Inflammatory macrophage (primary cell): ENCODE results near the gene PLXNB2.

Experiments used
- DNase-seq, 2 donors: peaks; one replicate each; pipeline ENCODE4 v3.0.0-alpha.2; 2020 to 2022

The PLXNB2 gene

DNA sequence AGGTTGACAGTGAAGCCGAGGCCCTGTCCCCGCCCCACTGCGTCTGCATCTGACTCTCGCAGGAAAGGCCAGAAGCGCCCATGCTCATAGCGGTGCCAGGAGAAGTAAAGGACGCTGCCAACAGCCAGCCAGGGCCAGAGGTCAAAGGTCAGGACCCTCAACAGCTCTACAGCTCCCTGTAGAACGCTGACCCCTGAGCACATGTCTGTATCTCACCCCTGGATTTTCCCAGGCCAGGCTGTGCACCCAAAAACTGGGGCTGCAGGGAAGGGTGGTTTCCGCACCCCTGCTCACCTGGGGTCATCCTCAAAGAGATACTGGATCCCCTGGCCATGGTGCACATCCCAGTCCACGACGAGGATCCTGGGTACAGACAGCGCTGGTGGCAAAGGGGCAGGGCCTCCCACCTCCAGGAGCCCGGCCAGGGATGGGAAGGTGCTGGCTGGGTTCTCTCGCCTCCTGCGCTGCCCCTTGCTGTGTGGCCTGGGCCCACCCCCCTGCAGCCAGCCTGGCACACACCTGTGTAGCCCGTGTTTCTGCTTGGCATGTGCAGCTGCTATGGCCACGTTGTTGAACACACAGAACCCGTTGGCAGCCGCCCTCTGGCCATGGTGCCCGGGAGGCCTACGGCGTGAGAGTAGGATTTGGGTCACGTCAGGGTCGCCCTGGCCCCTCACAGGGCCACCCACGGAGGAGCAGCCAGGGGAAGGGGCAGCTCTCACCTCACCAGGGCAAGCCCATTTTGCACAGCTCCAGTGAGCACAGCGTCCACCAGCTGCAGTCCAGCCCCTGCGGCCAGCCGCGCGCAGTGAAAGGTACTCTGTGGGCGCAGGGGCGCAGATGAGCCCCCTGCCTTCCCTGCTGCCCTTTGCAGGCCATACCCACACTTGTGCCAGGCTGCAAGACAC lies 57.9 kb downstream of the PLXNB2 start:
- no peak for DNase-seq

GRCh38 chr22:50248196-50249081 lies 59.0 kb downstream of the PLXNB2 start:
- DNase-seq = no peak

DNA sequence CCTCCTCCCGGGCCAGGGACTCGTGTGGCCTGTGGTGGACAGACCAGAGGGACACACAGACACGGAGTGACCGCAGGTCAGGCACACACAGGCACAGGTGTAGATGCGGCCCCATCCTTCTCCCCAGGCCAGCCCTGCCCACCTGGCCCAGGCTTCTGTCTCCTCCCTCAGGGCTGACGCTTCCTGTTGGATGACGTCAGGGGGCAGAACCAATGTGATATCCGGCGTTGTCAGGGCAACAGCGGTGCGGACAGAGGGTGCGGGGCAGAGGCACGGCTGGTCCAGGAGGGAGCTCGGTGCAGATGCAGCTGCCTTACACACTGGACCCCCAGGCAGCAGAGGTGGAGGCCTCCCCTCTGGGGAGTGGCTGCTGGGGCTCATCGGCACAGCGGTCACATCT lies 59.7 kb downstream of the PLXNB2 start:
- DNase-seq = peak in 1 of 2 donors; percentile 15

DNA sequence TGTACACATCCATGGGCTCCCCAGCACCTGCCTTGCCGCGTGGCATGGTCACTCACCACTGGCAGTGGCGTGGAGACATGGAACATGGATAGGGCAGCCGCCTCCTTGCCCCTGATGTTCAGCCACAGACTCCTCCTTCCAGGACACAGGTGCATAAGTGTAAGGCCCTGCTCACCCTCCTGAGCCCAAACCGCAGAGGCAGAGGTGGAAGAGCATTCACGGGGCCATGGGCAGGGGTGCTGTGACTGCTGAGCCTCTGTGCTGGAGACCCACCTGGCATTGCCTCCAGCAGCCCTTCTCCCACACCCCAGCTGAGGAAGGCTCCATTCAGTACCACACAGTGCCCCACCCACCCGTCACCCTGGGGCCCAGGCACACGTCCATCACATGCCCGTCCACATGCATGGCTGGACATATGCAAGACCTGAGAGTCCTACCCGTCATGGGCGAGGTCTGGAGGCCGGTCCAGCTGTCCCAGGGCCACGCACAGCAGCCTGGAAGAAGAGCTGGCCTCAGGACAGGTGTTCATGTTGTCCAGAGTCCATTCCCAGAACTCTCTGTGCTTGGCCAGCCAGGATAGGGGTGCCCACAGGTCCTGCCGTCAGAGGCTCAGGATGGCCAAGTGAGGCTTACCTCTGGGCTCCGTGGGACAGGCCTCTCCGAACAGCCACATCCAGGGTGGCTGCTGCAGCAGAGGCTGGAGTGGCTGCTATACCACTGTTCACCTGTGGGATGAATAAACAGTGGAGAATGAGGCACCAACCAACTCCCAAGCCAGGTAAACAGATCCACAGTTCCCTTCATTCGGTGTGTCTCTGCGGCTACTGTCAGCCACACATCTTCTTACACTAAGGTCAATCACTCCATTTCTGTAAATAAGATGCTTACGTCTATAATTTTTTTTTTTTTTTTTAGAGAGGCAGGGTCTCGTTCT lies 60.9 kb downstream of the PLXNB2 start:
- no peak for DNase-seq

GRCh38 chr22:50245214-50246072 lies 62.0 kb downstream of the PLXNB2 start:
- DNase-seq = no peak

DNA sequence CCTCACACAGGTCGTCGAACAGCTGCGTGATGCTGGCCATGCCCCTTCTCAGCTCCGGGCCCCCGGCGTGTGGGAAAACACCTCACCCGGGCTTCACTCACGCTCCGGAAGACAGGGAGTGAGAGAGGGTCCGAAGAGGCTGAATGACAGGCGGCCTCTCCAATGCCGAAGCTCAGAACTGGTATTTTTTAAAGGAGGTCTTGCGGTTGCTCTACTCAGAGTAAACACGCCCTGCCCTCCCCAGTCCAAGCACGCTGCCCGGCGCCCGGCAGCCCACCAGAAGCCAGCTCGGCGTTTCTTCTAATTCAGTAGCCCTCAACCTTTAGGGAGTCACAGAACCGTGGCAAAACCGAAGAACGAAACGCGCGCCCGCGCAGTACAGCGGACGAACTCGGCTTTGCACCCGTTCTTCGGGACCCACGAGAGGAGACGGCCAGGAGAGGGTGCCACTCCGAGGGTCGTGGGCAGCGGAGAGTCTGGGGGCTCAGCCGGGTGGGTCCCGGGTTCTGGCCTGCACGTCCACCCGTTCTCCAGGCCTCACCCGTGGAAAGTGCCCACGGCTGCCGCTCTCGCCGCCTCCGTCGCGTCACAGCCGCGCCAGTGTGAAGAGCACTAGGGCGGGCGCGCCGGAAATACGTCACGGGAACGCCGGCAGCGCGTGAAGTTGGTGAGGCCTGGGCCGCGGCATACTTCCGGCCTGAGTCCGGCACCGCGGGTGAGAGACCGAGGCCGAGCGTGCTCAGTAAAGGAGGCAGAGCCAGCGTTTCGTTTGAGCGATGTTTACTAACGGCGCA lies 62.8 kb downstream of the PLXNB2 start, which contains the start of gene TUBGCP6:
TUBGCP6 (minus strand) TSS at position 604 of the 794 bp plus-strand sequence; CDS start at position 40, 564 bp downstream.
- DNase-seq = peak; percentile 93 to 95

GRCh38 chr22:50243685-50244419 lies 63.6 kb downstream of the PLXNB2 start:
- peak; percentile 1 to 9 for DNase-seq

DNA sequence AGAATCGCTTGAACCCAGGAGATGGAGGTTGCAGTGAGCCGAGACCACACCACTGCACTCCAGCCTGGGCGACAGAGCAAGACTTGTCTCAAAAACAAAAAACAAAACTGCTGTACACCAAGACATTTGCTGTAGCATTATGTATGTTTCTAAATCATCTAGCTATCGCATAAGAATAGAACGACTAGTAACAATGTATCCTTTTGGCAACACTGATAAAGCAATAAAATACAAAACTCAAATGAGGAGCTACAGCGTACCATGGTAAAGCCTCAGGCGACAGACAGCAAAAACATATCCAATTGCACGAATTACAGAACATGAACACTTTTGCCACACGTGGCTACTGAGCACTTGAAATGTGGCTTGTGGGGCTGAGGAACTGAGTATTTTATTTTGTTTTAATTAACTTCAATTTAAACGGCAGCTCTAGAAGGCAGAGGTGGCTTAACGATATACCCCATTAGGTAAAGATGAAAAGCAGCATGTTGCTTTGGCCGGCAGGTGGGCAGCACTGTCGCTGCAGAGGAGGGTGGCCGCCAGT lies 65.0 kb downstream of the PLXNB2 start:
- DNase-seq = no peak

- DNase-seq = no peak
These were observed 68.7 kb downstream of the PLXNB2 start for GRCh38 chr22:50238755-50239154.

- DNase-seq = peak; percentile 6 to 17
These were observed 70.6 kb downstream of the PLXNB2 start for GRCh38 chr22:50236731-50237409.

- DNase-seq = no peak
These were observed 74.2 kb downstream of the PLXNB2 start for GRCh38 chr22:50233223-50233622.

DNA sequence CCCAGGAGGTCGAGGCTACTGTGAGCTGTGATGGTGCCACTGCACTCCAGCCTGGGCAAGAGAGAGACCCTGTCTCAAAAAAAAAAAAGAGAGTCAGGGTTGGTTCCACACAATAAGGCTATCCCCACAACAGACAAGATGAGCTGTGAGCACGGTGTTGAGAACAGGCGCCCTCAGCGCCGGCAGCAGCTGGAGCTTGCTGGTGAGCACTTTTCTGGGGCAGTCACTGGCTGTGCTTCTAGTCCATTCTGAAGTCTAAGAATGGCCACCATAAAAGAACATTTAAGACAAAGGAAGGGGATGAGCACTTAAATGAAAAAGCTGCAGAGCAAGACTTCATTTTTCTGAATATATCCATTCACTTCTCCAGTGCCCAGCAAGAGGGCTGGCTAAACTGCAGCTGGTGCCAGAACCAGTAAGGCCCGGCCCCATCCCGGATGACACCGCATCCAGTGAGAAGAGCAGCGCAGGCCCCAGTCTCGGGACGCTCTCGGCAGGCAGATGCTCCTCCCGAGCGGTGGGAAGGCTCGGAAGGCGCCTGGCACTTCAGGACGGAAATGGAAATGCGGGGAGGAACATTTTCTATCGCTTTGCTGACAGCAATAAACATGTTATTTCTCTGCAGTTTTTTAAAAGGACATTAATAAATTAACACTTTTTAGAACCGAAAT lies 74.8 kb downstream of the PLXNB2 start:
- no peak for DNase-seq

DNA sequence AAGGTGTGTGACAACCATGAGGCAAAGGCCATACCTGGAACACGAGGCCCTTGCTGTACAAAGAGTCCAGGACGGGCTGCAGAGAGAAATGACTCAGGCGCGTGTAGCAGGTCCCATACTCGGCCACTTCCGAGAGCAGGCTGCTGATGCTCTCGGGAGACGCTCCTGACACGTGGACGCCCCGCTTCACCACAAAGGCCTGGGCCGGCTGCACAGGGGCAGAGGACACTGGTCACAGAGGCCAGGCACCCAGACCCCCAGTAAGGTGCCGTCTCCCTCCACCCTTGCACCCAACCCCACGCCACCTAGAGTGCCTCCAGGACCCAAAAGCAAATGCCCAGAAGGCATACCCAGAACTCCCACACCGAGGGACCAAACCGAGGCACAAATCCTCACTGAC lies 78.1 kb downstream of the PLXNB2 start:
- DNase-seq = no peak

DNA sequence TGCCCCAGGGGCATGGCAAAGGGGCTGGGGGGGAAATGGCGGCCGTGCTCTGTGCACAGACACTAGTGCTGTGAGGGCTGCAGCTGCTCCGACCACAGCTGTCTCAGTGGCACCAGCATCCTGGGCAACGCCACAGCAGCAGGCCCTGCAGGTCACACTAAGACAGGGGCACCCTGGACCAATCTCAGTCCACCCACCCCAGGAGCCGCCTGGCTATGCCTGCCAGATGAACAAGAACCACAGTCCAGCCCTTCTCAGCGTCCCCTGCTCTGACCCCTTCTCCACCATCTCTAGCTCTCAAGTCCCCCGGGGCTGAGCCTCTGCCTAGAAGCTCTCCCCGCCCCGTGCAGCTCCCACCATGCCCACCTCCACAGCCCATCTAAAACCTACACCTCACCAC lies 79.1 kb downstream of the PLXNB2 start:
- no peak for DNase-seq

- no peak for DNase-seq
These were observed 79.7 kb downstream of the PLXNB2 start for GRCh38 chr22:50227579-50228215.

- DNase-seq = no peak
These were observed 80.6 kb downstream of the PLXNB2 start for GRCh38 chr22:50226875-50227165.

DNA sequence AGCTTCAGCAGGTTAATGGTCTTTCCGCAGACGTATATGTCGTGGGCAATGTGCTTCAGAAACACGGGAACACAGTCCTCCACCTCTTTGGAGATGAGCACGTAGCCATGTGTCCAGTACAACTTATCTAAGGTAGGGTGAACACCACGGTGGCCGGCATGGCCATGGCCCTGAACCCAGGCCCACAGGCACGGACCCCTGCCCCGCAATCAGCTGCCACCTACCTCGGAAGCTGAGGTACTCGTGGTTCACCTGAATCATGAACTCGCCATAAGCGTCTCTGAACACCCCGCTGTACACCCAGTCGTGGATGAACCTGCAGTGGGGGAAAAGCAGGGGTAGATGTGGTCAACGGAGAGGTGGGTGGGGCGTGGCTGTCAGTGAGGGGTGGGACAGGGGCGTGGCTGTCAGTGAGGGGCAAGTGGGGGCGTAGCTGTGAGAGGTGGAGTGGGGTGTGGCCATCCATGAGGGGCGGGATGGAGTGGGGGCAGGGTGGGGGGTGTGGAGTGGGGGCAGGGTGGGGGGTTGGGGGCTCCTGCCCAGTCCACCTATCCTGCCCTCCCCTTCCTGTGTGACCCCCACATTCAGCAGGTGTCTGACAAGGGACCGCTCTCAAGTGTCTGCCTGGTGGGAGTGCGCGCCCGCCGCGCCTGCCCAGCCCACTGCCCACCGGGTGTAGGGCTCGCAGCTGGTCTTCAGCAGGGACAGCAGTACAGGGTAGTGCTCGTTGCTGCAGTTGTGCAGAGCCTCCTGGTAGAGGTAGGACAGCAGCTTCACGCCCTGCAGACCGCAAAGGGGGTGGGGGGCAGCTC lies 81.2 kb downstream of the PLXNB2 start:
- no peak for DNase-seq
